Hepatocyte (in vitro differentiated cells): Measurements from ENCODE around the gene P4HB. TPM values are rescaled to one million over a fixed set of nuclear protein-coding genes. Genes with fewer than 3 reads are reported as not detected.

Experiments
- DNase-seq: peaks from one replicate; pipeline ENCODE4 v3.0.0-alpha.2; 2016; ENCODE audit warnings: low spot score
- H2AFZ ChIP-seq: fragments of 200-600 bp; sonication (generic); 2 replicates; pipeline ENCODE4 v1.6.0; 2016; ENCODE audit warnings: antibody characterized with exemption, mild to moderate bottlenecking
- H3K27ac ChIP-seq: fragments of 200-600 bp; sonication (generic); 2 replicates; pipeline ENCODE4 v1.5.1; 2016; ENCODE audit warnings: mild to moderate bottlenecking
- H3K27me3 ChIP-seq: fragments of 200-600 bp; sonication (generic); 2 replicates; pipeline ENCODE4 v1.6.1; 2016
- H3K36me3 ChIP-seq: fragments of 200-600 bp; sonication (generic); replicated peaks from 2 replicates; pipeline ENCODE4 v1.5.1; 2016; ENCODE audit warnings: low read depth; ENCODE audit not compliant: insufficient read depth
- H3K4me1 ChIP-seq: fragments of 200-600 bp; sonication (generic); 2 replicates; pipeline ENCODE4 v1.5.1; 2016; ENCODE audit warnings: mild to moderate bottlenecking, moderate library complexity; ENCODE audit not compliant: insufficient read depth
- H3K4me2 ChIP-seq: fragments of 200-600 bp; sonication (generic); 2 replicates; pipeline ENCODE4 v1.6.0; 2016
- H3K4me3 ChIP-seq: fragments of 200-600 bp; sonication (generic); 2 replicates; pipeline ENCODE4 v1.5.1; 2016; ENCODE audit warnings: mild to moderate bottlenecking
- H3K79me2 ChIP-seq: fragments of 200-600 bp; sonication (generic); 2 replicates; pipeline ENCODE4 v1.6.0; 2017; ENCODE audit warnings: mild to moderate bottlenecking
- H3K9me2 ChIP-seq: fragments of 200-600 bp; sonication (generic); replicated peaks from 2 replicates; pipeline ENCODE4 v1.6.0; 2017; ENCODE audit warnings: mild to moderate bottlenecking; ENCODE audit not compliant: insufficient read depth
- H3K9me3 ChIP-seq: fragments of 200-600 bp; sonication (generic); 2 replicates; pipeline ENCODE4 v1.5.1; 2016; ENCODE audit warnings: low read depth, mild to moderate bottlenecking
- H4K20me1 ChIP-seq: fragments of 200-600 bp; sonication (generic); 2 replicates; pipeline ENCODE4 v1.6.0; 2016; ENCODE audit warnings: mild to moderate bottlenecking; ENCODE audit not compliant: insufficient read depth, poor library complexity, severe bottlenecking
- EZH2 ChIP-seq: fragments of 200-600 bp; sonication (generic); IDR thresholded peaks from 2 replicates; pipeline ENCODE4 v1.6.1; 2016; ENCODE audit warnings: antibody characterized with exemption, mild to moderate bottlenecking, borderline replicate concordance
- EZH2phosphoT487 ChIP-seq: fragments of 200-600 bp; sonication (generic); IDR thresholded peaks from one replicate; pipeline ENCODE4 v1.6.1; 2018; ENCODE audit warnings: antibody characterized with exemption, mild to moderate bottlenecking, low read depth, moderate library complexity; ENCODE audit not compliant: unreplicated experiment, severe bottlenecking
- WGBS: methylation state at CpG from one replicate; pipeline ENCODE4 v1.1.6; 2016; ENCODE audit warnings: low lambda C conversion rate; ENCODE audit errors: missing lambda C conversion rate; 5-methylcytosine and 5-hydroxymethylcytosine counted together
- polyA plus RNA-seq: library from polyadenylated mRNA; unstranded; fragments of >200 nt; fragmentation: Nextera tagmentation; extraction: Ambion mirVana; gene quantifications from 2 replicates; pipeline ENCODE4 v1.2.1, GENCODE V29; 2016
- total RNA-seq: library from RNA; depleted of rRNA; stranded (reverse); fragments of >200 nt; gene quantifications from 2 replicates; pipeline ENCODE4 v1.2.3, GENCODE V29; 2014
- TF ChIP-seq, protein P1 (sequence below): fragments of 200-600 bp; sonication (generic); IDR thresholded peaks from 2 replicates; pipeline ENCODE4 v1.5.1; 2016; ENCODE audit warnings: antibody characterized with exemption, mild to moderate bottlenecking; ENCODE audit not compliant: poor library complexity

The P4HB gene
- total and polyA plus RNA-seq, 2 experiments from 2014 or later, result 1,240 to 1,316 TPM

DNA sequence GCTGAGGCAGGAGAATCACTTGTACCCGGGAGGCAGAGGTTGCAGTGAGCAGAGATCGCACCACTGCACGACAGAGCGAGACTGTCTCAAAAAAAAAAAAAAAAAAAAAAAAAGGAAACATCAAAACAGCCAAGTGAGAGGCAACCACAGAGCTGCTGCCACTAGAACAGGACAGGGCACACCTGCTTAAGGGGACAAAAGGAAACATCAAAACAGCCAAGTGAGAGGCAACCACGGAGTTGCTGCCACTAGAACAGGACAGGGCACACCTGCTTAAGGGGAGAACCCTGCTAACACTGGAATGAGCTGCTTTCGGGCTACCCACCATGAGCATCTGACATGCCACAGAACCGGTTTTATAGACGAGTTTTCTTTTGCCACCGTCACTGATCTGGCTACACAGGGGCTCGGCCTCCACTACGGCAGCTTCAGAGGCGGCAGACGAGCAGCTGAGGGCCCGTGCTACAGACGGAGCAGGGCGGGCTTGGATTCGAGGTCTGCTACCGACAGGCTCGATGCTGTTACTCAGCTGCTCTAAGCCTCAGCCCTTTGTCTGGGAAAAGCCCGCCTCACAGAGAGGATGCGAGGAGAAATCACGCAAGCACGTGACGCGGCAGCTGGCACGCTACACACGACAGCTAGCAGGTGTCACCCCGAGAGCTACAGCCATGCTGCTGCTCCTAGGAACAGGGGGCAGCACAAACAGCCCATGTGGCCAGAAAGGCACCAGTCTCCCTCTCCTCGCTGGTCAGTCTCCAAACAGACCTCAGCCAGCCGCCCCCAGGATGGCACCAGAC, 2.0 kb downstream of the P4HB start:
- Histone ChIP-seq H3K9me3 (no peaks in the 10 kb centered on the region), H3K27me3 (no peaks in the 10 kb centered on the region), H3K27ac (peak overlapping the region; percentile 90), H3K4me3 (peak overlapping the region; percentile 97), H3K4me1 (peaks cover 27% of the 10 kb centered on the region), H4K20me1 (peaks cover 51% of the 10 kb centered on the region), H2AFZ (no peak overlapping the region), H3K36me3 (no peaks in the 10 kb centered on the region), H3K4me2 (peak overlapping the region; percentile 85), H3K79me2 (peaks cover 87% of the 10 kb centered on the region), H3K9me2 (no peaks in the 10 kb centered on the region)
- 92% methylated on average over 30 of the region's 30 CpGs for WGBS
- DNase-seq, result no peak
- TF ChIP-seq EZH2 (no peak), EZH2phosphoT487 (no peak)
- TF ChIP-seq, protein P1, sequence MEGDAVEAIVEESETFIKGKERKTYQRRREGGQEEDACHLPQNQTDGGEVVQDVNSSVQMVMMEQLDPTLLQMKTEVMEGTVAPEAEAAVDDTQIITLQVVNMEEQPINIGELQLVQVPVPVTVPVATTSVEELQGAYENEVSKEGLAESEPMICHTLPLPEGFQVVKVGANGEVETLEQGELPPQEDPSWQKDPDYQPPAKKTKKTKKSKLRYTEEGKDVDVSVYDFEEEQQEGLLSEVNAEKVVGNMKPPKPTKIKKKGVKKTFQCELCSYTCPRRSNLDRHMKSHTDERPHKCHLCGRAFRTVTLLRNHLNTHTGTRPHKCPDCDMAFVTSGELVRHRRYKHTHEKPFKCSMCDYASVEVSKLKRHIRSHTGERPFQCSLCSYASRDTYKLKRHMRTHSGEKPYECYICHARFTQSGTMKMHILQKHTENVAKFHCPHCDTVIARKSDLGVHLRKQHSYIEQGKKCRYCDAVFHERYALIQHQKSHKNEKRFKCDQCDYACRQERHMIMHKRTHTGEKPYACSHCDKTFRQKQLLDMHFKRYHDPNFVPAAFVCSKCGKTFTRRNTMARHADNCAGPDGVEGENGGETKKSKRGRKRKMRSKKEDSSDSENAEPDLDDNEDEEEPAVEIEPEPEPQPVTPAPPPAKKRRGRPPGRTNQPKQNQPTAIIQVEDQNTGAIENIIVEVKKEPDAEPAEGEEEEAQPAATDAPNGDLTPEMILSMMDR, result no peak

DNA sequence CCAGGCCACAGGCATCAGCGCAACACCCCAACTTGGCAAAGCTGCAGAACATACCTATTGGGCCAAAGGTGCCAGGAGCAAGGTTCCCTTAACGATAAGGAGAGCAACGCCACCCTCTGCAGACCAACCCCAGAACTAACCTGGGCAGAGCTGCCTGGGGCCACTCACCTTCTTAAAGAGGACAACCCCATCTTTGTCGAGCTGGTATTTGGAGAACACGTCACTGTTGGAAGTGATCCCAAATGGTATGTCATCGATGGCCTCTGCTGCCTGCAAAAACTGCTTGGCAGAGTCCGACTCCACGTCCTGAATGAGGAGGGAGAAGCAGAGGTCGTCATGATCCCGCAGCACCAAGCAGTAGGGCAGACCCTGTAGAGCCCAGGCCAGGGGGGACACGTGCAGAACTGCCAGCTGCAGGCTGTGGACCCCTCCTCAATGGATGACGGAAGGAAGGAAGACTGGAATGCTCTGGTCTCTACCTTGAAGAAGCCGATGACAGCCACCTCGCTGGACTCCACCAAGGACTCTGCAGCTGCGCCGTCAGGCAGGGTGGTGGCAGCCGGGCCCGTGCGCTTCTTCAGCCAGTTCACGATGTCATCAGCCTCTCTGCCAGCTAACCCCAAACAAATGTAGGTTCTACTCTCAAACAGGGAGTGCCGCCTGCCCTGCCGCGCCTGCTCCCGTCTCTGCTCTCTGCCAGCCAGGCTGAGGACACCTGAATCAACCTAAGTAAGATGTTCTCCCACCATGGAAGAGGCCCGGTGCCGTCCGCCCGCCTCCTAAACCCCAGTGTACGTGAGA, 5.2 kb downstream of the P4HB start:
- H3K9me2 ChIP-seq, result no peaks in the 10 kb centered on the region
- no peaks in the 10 kb centered on the region for H3K9me3 ChIP-seq
- H3K4me2 ChIP-seq, result no peak overlapping the region
- no peaks in the 10 kb centered on the region for H3K36me3 ChIP-seq
- 93% methylated on average over 29 of the region's 29 CpGs for WGBS
- H3K4me1 ChIP-seq, result peaks cover 12% of the 10 kb centered on the region
- peaks cover 72% of the 10 kb centered on the region for H4K20me1 ChIP-seq
- DNase-seq, result no peak
- H3K27ac ChIP-seq, result no peak overlapping the region
- no peak overlapping the region for H2AFZ ChIP-seq
- no peak for TF ChIP-seq EZH2phosphoT487
- no peak for TF ChIP-seq EZH2
- TF ChIP-seq, protein P1, result no peak
- H3K4me3 ChIP-seq, result no peak overlapping the region
- peaks cover 82% of the 10 kb centered on the region for H3K79me2 ChIP-seq
- H3K27me3 ChIP-seq, result no peaks in the 10 kb centered on the region

- no peaks in the 10 kb centered on the region for H3K9me2 ChIP-seq
- H3K27me3 ChIP-seq, result no peaks in the 10 kb centered on the region
- H3K27ac ChIP-seq, result no peak overlapping the region
- no peak overlapping the region for H3K4me2 ChIP-seq
- H3K79me2 ChIP-seq, result peaks cover 53% of the 10 kb centered on the region
- DNase-seq, result no peak
- H3K9me3 ChIP-seq, result no peaks in the 10 kb centered on the region
- WGBS, result 98% methylated on average over 12 of the region's 12 CpGs
- peaks cover 46% of the 10 kb centered on the region for H4K20me1 ChIP-seq
- no peaks in the 10 kb centered on the region for H3K4me1 ChIP-seq
- H3K4me3 ChIP-seq, result no peak overlapping the region
- H2AFZ ChIP-seq, result no peak overlapping the region
- H3K36me3 ChIP-seq, result no peaks in the 10 kb centered on the region
- TF ChIP-seq EZH2 (no peak), EZH2phosphoT487 (no peak)
- TF ChIP-seq, protein P1, result no peak
Measured at GRCh38 chr17:81852237-81852636, 8.1 kb downstream of the P4HB start.
